ENCODE data around the gene RCBTB2.

RCBTB2 gene

DNA sequence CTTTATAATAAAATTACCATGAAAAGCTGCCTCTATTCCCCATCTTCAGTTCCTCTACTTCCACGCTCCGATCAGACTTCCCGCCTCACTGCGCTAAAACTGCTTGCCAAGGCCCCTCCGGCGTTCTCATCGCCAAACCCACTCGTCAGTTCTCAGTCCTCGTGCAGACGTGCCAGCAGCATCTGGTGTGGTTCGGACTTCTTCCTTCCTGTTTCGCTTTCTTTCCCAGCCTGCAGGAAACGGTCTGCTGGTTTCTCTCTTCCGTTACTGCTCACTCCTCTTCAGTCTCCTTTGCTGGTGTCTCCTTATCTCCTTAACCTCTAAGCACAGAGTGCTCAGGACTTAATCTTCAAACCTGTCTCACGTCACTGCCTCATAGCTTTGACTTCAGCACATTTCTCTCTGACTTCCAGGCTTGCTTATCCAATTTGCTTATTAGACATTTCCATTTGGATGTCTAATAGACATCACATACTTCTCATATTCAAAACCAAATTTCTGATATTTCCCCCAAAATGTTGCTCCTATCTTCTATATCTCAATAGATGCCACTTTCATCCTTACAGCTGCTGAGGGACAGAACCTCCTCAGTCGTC, 40.3 kb downstream of the RCBTB2 start:
- DNase-seq: no peak

DNA sequence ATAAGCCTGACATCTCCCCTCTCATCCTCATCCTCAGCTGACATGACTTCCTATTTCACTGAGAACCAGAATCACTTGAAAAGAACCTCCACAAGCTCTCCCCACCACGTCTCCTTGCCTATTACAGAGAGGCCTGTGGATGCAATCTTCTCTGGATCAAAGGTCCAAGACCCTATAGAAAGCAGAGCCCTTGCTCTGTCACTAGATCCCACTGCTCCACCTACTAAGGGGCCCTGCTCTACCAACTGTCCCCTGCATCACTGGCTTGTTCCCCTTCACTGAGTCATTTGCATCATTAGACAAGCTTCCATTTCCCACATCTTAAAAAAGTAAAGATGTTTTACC, 40.8 kb downstream of the RCBTB2 start:
- DNase-seq: no peak

DNA sequence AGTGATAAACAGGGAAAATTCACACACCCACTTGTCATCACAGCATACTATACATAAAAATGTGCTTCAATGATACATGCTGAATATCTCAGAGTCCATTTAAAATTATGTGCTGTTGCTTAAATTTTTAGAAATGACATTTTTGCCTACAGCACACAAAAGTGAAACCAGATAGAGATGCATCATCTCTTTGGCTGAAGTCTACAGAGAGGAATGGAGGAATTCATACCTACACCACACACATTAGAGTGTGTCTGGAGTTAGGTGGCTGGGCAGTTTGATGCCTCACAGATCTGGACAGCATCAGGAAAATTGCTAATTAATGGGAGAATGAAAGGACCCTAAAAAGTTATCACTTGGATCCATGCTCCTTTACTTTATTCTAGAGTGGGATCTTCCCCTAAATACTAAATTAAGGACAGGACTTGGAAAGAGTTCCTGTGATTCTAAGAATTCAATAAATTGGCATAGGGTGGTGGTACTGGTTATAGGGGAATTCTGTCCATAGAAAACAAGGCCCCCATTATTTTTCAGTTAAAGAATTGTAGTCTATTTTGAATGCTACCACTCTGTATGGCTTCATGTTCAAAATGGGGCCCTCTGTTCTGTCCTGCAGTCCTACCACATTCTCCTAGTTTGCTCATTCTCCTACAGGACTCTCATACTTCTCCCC, 41.3 kb downstream of the RCBTB2 start:
- DNase-seq: no peak

DNA sequence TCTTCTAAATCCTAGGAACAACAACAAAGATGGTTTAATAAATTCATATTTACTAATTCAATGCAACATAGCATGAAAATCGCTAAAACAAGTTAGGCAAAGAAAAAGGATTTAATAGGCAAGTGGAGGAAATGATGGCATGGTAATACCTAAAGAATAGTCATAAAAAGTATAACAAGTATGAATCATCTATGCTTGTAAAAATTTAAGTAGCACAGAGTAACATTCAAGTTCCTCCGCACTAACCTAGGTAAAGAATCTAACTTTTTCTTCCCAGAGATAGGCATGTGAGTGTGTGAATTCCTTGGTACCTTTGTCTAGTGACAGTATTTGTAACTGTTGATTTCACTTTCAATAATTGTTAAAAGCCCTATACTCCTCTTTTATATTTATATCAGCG, 42.6 kb downstream of the RCBTB2 start:
- DNase-seq: no peak

DNA sequence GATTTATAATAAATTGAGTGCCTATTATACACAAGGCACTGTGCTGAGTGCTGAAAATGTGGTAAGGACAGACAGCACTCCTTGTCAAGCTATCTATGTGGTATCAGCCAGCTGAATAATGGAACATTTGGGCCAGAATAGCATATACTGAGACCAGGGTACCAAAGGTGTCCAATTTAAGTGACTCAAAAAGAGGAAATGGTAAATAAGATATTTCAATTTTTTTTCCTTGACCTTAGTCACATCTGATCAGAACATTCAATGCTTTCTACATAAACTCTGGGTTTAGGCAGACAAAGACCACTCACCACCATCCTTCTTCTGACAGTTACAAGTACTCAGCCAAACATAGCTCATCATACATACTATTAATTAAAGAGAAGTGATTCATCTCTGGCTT, 43.2 kb downstream of the RCBTB2 start:
- DNase-seq: no peak

DNA sequence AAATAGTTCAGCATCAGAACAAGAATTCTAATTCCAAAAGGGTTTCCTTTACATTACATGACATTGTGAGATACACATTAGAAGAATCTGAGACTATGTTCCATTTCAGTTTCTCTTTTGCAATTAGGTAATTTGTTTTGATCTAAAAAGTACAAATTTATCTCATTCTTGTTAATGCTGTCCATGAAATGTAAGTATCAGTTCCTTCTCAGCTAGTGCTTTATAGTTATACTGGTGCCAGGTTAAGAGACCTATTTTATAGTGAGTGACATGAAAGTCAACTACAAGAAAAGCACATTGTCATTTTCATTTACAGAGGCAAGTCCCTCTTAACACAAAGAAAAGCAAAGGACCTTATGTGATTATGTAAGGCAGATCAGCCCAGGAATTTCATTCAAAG, 43.9 kb downstream of the RCBTB2 start:
- no peak for DNase-seq

DNA sequence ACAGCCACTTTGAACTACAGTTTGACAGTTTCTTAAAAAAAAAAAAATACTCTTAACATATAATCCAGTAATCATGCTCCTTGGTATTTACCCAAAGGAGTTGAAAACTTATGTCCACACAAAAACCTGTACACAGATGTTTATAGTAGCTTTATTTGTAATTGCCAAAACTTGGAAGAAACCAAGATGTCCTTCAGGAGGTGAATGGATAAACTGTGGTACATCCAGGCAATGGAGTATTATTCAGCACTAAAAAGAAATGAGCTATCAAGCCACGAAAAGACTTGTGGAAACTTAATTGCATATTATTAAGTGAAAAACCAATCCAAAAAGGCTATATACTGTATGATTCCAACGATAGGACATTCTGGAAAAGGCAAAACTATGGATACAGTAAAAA, 44.9 kb downstream of the RCBTB2 start:
- DNase-seq: no peak

DNA sequence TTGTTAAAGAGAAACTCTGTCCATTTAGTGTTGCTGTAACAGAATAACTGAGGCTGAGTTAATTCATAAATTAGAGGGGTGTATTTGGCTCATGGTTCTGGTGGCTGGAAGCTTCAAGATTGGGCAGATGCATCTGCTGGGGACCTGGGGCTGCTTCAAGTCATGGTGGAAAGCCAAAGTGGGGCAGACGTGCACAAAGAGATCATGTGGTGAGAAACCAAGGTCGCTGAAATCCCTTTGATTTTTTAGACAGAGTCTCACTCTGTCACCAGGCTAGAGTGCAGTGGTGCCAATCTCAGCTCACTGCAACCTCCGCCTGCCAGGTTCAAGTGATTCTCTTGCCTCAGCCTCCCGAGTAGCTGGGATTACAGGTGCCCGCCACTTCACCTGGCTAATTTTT, 46.0 kb downstream of the RCBTB2 start:
- DNase-seq: no peak

DNA sequence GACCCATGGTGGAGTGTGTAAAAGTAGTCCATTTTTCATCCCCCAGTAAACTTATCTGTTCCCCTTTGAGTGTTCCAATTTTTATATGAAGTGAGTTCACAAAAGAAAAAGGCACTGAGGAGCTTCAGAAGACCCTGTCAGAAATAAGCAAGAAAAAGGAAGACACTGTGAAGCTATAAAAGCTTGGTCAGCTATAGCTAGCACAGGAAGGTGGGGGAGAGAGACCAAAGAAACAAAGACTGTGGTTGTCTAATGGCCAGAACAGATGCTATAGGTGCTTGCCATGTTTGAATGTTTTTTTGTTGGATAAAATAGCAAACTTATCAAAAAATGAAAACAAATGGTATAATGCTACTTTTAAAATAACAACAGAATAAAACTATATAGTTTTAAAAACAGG, 46.5 kb downstream of the RCBTB2 start:
- no peak for DNase-seq

DNA sequence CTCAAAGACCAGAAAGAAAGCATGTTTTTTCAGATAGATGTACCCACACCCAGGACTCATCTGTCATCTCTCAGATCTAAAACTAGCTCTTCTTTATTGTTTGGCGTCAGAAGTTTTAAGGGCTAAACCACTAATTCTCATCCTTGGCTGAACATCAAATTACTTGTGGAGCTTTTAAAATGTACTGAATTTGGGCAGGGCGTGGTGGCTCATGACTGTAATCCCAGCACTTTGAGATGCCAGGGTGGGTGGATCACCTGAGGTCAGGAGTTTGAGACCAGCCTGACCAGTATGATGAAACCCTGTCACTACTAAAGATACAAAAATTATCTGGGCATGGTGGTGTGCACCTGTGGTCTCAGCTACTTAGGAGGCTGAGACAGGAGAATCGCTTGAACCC, 47.4 kb downstream of the RCBTB2 start:
- DNase-seq: no peak

DNA sequence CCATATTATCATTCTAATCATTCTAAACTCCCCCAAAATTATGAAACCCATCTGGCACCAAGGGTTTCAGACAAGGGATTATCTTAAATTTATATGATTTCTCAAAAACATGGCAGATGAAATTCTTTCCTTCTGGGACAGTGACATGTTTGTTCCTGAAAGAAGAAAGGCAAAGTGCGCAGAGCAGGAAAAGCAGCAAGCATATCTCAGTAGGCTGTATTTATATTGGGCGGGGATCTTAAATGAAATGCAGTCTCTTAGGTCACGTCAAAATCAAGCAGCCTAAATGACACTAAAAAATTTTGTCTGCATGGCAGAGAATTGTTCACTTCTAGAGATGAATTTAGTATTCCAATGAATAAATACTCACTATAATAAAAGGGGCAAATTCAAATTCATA, 49.3 kb downstream of the RCBTB2 start:
- no peak for DNase-seq

DNA sequence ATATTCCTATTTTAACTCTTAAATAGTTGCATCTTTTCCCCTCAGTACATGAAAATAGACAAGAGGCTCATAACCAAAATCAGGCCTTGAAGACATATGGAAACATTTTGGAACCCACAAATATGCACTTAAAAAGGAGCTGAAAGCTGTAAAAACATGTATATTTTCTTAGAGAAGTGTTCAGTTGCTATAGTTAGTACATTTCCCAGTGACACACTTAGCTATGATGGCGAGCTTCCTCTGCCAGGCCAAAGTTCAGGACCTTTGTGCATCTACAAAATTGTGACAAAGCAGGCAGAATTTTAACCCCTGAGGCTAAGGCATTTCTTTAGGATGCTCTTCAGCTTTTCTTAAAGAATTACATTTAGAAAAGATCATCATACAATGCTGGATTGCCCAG, 54.5 kb downstream of the RCBTB2 start:
- DNase-seq: peak; percentile 54

DNA sequence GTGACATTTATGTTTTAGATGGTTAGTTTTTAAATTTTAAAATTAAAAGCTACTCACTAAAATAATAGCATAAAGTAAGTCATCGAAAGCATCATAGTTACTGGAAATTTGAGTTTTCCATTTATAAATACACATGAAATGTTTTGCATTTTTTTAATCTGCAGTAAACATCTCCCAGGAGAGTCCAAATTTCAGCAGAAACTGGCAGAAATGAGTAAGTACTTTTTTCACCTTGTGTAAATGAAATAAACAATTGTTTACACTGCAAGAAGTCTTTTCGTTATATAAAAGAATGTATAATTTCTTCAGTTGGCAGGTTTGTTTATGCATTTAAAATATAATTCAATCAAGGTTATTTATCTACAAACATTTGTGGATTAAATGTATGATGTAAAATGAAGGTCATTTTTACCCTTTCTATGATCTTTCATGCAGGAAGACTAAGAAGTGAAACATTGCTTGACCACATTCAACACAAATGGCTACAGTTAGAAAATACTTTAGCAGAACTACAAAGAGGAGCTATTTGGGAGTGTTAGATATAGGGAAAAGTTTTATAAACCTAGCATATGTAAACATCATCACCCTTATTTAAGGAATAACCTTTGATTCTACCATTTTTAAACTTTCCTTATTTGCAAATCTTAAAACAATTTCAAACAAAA, 55.6 kb downstream of the RCBTB2 start:
- DNase-seq: no peak

DNA sequence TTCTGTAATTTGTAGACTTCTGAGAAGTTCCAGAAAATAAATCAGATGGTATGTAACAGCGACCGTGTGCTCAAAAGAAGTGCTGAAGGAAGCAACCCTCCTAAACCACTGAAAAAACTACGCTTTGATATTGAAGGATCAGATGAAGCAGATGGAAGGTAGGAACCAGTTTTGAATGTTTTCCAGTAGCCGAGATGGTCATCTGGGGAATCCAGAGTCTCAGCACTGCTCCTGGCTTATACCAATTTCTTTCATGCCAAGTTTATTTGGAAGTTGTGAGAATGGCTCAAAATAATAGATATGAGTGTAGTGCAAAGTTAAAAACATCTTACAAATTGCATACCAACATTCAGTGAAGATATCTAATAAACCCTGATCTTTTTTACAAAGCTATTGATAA, 56.2 kb downstream of the RCBTB2 start:
- no peak for DNase-seq

DNA sequence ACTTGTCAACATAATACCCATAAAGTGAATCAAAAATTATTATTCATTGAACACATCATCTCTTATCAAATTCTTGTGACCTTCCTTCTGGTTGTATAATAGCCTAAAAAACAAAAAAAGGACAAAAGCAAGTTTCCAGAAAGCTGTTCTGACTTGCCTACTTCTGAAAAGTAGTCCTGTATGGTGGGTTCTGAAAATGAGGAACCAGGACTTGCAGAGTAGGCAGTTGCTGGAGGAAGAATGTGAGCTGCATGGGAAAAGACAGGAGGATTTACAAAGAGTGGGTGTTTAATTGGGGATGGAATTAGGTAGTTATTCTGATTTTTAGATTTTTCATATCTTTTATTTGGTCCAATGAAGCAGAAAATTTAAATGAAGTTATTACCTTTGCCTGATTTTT, 56.7 kb downstream of the RCBTB2 start:
- no peak for DNase-seq

DNA sequence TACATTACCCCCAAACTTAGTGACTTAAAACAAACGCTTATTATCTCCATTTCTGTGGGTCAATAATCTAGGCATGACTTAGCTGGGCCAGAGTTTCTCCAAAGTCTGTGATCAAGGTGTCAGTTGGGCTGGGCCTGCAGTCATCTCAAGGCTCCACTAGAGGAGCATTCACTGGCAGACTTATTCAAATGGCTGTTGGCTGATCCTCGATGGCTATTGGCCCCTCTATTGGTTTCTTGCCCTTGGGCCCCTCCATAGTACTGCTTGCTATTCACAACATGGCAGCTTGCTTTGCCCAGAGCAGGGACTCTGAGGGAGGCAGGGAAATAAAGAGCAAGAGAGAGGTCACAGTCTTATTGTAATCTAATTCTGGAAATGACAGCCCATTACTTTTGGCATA, 57.6 kb downstream of the RCBTB2 start:
- DNase-seq: no peak

DNA sequence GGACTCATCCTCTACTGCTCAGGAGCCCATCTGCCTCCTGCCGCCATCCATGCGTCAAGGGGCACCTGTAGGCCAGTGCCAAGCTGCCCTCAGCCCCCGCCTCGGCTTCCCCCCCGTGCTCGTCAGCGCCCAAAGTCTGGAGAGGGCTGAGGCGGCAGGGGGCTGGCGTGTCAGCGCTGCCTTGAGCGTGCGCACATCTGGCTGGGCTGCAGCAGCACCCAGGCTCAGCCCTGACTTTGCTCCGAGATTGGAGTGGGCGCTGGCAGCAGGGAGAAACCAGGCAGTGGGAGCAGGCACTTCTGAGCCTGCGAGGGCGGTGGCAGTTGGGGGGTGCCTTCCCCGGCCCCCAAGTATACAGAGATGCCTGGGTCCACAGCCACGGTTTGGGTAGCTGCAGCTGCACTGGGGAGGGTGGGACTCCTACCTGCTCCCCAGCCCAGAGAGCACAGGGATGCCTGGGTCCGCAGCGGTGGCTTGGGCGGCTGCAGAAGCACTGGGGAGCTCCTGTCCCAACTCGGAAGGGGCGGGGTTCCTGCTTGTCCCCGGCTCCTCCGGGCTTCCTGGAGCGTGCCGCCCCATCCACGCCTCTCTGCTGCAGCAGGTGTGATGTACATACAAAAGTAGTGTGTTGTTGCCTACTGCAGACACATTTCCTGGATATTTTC, 75.2 kb downstream of the RCBTB2 start:
- DNase-seq: no peak

DNA sequence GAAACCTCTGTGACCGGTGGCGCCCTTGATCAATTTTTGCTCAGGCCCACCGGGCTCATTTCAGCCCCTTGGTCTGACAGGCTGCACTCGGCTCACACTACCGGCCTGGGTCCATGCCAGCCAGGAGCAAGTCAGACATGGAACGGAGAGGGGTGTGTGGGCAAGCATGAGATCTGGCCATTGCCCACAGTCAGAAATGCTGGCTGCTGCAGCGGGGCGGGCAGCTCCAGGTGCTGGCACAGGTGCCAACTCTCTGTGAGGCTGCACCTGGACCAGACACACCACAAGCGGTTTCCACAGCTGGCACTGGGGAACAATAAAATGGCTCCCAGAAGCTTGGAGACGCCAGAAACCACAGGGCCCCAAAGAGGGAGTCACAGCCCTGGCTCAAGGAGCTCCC, 76.3 kb downstream of the RCBTB2 start:
- no peak for DNase-seq

DNA sequence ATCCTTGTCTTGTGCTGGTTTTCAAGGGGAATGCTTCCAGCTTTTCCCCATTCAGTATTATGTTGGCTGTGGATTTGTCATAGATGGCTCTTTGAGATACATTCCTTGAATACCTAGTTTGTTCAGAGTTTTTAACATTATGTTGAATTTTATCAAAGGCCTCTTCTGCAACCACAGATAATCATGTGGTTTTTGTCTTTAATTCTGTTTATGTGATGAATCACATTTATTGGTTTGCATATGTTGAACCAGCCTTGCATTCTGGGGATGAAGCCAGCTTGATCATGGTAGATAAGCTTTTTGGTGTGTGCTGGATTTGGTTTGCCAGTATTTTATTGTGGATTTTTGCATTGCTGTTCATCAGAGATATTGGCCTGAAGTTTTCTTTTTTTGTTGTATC, 81.7 kb downstream of the RCBTB2 start:
- DNase-seq: peak; percentile 75

DNA sequence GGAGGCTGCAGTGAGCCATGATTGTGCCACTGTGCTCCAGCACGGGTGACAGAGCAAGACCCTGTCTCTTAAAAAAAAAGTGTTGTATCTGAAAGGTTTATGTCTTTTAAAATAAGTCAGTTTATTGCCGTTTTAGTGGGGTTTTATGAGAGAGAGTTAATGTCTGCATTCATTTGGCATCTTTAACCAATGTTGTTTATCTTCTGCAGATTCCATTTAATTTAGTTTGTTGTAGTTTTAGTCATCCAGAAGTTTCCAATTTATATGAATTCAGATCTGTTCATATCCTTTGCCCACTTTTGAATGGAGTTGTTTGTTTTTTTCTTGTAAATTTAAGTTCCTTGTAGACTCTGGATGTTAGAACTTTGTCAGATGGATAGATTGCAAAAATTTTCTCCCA, 83.2 kb downstream of the RCBTB2 start:
- DNase-seq: no peak

DNA sequence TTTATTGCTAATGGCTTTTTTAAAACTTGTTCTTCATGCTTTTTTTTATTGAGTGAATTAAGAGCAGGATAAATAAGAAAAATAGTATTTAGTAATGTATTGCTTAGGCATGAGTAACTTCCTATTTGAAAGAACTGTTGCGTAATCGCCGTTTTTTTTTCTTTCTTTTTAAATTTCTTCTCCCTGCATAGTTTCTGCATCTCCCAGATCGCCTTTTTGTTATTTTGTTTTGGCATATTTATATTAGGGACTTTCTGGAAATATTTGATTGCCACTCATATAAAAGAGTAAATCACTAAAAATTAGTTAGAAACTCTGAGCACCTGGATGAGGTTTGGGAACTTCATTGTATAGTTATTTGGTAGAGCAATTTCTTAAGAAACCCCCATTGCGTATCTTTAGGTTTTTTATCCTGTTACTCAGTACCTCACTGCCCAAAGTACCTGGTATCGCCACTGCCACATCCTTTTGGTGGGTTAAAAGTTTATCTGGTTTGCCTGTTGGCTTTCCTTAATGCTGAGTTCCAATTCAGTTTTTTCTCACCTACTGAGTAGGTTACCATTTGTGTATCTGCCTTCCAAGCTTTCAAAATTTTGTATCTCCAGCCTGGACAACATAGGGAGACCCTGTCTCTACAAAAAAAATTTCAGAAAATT, 83.8 kb downstream of the RCBTB2 start:
- peak; percentile 62 for DNase-seq

DNA sequence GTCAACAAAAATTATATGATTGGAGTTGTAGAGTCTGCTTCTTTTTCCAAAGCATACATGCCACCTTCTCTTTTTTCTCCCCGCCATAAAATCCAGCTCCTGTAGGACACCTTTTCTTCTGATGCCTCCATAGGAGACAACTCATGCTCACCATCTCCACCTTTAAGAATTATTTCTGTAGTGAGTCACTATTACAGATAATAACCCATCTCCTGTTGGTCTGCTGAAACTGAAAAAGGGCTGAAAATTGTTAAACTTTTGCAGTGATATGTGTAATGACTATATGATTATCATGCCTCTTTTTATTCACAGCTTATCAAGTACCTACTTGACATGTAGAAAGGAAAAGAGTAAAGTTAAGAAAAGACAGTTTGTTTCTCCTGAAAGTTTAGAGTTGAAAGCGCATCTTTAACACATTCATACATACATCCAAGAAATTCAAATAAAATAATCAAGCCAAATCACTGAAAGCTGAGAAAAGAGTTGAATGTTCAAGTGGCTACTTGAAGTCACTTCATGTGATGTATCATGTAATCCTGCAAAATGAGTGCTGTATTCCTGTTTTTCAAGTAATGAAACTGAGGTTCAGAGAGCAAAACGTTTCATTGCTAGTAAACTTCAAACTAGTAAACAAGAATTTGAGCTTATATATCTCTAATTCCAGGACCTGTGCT, 84.5 kb downstream of the RCBTB2 start:
- DNase-seq: no peak

DNA sequence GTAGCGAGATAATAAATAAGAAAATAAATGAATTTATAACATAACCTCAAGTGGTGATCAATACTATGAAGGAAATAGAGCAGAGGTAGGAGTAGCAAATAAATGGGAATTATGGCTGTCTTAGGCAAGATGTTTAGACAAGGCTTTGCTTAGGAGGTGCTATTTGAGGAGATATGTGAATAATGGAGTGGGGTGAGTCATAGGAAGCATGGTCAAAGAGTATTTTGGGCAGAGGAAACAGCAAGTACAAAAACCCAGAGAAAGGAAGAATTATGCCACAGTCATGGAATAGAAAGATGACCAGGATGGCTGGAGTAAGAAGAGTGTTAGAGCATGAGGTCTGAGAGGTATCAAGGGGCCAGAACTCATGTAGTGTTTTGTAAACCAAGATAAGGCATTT, 86.4 kb downstream of the RCBTB2 start:
- DNase-seq: peak; percentile 61

Measured in fibroblast of upper back skin (primary cell).